Right lobe of liver (tissue), 6 donors: ENCODE measurements around the gene SLC9C1. TPM values are rescaled to one million over a fixed set of nuclear protein-coding genes. Genes with fewer than 3 reads are reported as not detected.
"Not testable (repeated sequence)": the region's sequence is repeated elsewhere in the genome, so short reads cannot be mapped to it uniquely, and the experiment has no call there.

ENCODE experiments used
- ATAC-seq, 4 donors: fragments of 200-7000 bp; cut with Tn5 transposase; one replicate each; pipeline ENCODE4 v1.9.1; 2020; ENCODE audit warnings: mild to moderate bottlenecking in 4 of 4, moderate library complexity in 4 of 4
- DNase-seq, 3 donors: peaks; one replicate each; pipeline ENCODE4 v3.0.0-alpha.2; 2020
- H3K27ac ChIP-seq, 3 donors: fragments of 200-600 bp; one replicate each; pipeline ENCODE4 v1.8.0; 2022
- H3K27me3 ChIP-seq, 2 donors: fragments of 200-600 bp; one replicate each; pipeline ENCODE4 v1.8.0; 2022
- H3K36me3 ChIP-seq, 4 donors: fragments of 200-600 bp; sonication (generic) in 1 of 4; one replicate each; pipeline versions ENCODE4 v1.5.1 to v1.8.0; 2017 to 2022; ENCODE audit warnings: control low read depth in 1 of 4
- H3K4me1 ChIP-seq, 4 donors: fragments of 200-600 bp; sonication (generic) in 1 of 4; one replicate each; pipeline versions ENCODE4 v1.5.1 to v1.8.0; 2017 to 2022; ENCODE audit warnings: control low read depth in 1 of 4
- H3K4me3 ChIP-seq, 3 donors: fragments of 200-600 bp; one replicate each; pipeline ENCODE4 v1.8.0; 2022
- H3K9me3 ChIP-seq, 4 donors: fragments of 200-600 bp; sonication (generic) in 1 of 4; one replicate each; pipeline versions ENCODE4 v1.5.1 to v1.8.0; 2017 to 2022; ENCODE audit warnings: control low read depth in 1 of 4
- CTCF ChIP-seq, 4 donors: fragments of 200-600 bp in 3 of 4; fragments of 450-650 bp in 1 of 4; IDR thresholded peaks; one replicate each; pipeline versions ENCODE4 v1.5.1 to v1.8.0; 2016 to 2022; ENCODE audit warnings: antibody characterized with exemption in 4 of 4, mild to moderate bottlenecking in 2 of 4
- POLR2A ChIP-seq: fragments of 450-650 bp; IDR thresholded peaks from one replicate; pipeline ENCODE4 v1.6.1; 2017; ENCODE audit warnings: antibody characterized with exemption, mild to moderate bottlenecking
- WGBS: methylation state at CpG from one replicate; pipeline ENCODE4 v1.1.6; 2018; ENCODE audit warnings: low coverage, low lambda C conversion rate; ENCODE audit not compliant: insufficient coverage; ENCODE audit errors: missing lambda C conversion rate; 5-methylcytosine and 5-hydroxymethylcytosine counted together
- intact Hi-C, 2 donors: fragments of 100-400 bp; cut with DNase I; formaldehyde crosslinking; loops; one replicate each; pipeline versions ENCODE4 v1.11.2 to v1.14.1; 2022
- total RNA-seq, 6 experiments: library from RNA; depleted of rRNA in 2 of 6; stranded (reverse); fragments of >200 nt in 2 of 6; fragmentation: NEBNext Ultra II Directional in 3 of 6; extraction: Animal tissue kit (Norgen Biotek cat#: 25700) in 3 of 6; gene quantifications; one replicate each; pipeline versions ENCODE4 v1.1.0 to v1.2.4, GENCODE V29; 2016 to 2023
- donor health status: DM: no; HTN: yes; CAD: no.
- donor health status: DM: no; HTN: no; CAD: no.
- donor health status: DM: no; HTN: no; CAD: no.
- donor health status: DM: no; HTN: yes; CAD: no.
- donor health status: DM: no; HTN: yes; CAD: no.

SLC9C1 gene
- total RNA-seq, 6 experiments from 2014 or later = not detected

- no peak for ATAC-seq
- H3K36me3 ChIP-seq = no peaks in the 10 kb centered on the region
- 55% methylated on average over 5 of the region's 5 CpGs for WGBS
- H3K4me1 ChIP-seq = no peaks in the 10 kb centered on the region
- H3K4me3 ChIP-seq = no peak overlapping the region
- no peak overlapping the region for H3K27ac ChIP-seq
- TF ChIP-seq CTCF (IDR thresholded peaks at IDR 0.05) = no peak
- no peak for TF ChIP-seq POLR2A
- intact Hi-C loops = no loop called here
- H3K9me3 ChIP-seq = no peaks in the 10 kb centered on the region
- H3K27me3 ChIP-seq = no peaks in the 10 kb centered on the region
- DNase-seq = no peak
Measured at GRCh38 chr3:112199622-112200316, 94.2 kb downstream of the SLC9C1 start.

- DNase-seq = no peak
- H3K9me3 ChIP-seq = no peaks in the 10 kb centered on the region
- no peaks in the 10 kb centered on the region for H3K36me3 ChIP-seq
- intact Hi-C loops = no loop called here
- no peak overlapping the region for H3K27ac ChIP-seq
- no peaks in the 10 kb centered on the region for H3K27me3 ChIP-seq
- no peak overlapping the region for H3K4me3 ChIP-seq
- no peaks in the 10 kb centered on the region for H3K4me1 ChIP-seq
- ATAC-seq = no peak
- TF ChIP-seq POLR2A (no peak), CTCF (IDR thresholded peaks at IDR 0.05) (no peak)
- 45% methylated on average over 1 of the region's 1 CpG for WGBS
Measured at GRCh38 chr3:112197131-112197530, 96.9 kb downstream of the SLC9C1 start.

- no peak overlapping the region for H3K27ac ChIP-seq
- ATAC-seq = no peak
Measured at GRCh38 chr3:112187300-112187699, 106.7 kb downstream of the SLC9C1 start.

GRCh38 chr3:112185423-112186035, 108.5 kb downstream of the SLC9C1 start:
- H3K4me3 ChIP-seq, H3K9me3 ChIP-seq, H3K27me3 ChIP-seq, DNase-seq, intact Hi-C loops, H3K36me3 ChIP-seq, H3K27ac ChIP-seq, H3K4me1 ChIP-seq: not testable (repeated sequence)
- peak in 2 of 4 donors; percentile 12 to 41 for ATAC-seq
- 0% methylated on average over 2 of the region's 42 CpGs for WGBS

More at GRCh38 chr3:112187300-112187699, 106.7 kb downstream of the SLC9C1 start:
- no peaks in the 10 kb centered on the region for H3K27me3 ChIP-seq
- no peaks in the 10 kb centered on the region for H3K4me1 ChIP-seq
- DNase-seq = no peak
- H3K9me3 ChIP-seq = no peaks in the 10 kb centered on the region
- WGBS = 41% methylated on average over 1 of the region's 1 CpG
- intact Hi-C loops = no loop called here
- TF ChIP-seq CTCF (IDR thresholded peaks at IDR 0.05) (no peak), POLR2A (no peak)
- H3K4me3 ChIP-seq = no peak overlapping the region
- H3K36me3 ChIP-seq = no peaks in the 10 kb centered on the region

- no peak for ATAC-seq
- Histone ChIP-seq H3K27me3 (no peaks in the 10 kb centered on the region), H3K9me3 (no peaks in the 10 kb centered on the region), H3K4me1 (no peaks in the 10 kb centered on the region), H3K27ac (no peak overlapping the region), H3K36me3 (no peaks in the 10 kb centered on the region), H3K4me3 (no peak overlapping the region)
- DNase-seq = no peak
- intact Hi-C loops = no loop called here
- TF ChIP-seq POLR2A (no peak), CTCF (IDR thresholded peaks at IDR 0.05) (no peak)
- WGBS = no CpG with 5 or more reads among the region's 6 CpGs
Measured at GRCh38 chr3:112175646-112176045, 118.4 kb downstream of the SLC9C1 start.
